ENCODE results near the gene CFAP299. TPM values are rescaled to one million over a fixed set of nuclear protein-coding genes. Genes with fewer than 3 reads are reported as not detected.

Gene CFAP299
- total and polyA plus RNA-seq, 2 donors from 2014 or later = 1.1 TPM; not detected in 1

- H3K4me1 ChIP-seq (ENCODE audit: control insufficient read depth in 2 of 3, insufficient read depth in 2 of 3, low read depth in 1 of 3, low read length in 3 of 3) = no peaks in the 10 kb centered on the region
- no peaks in the 10 kb centered on the region for H3K36me3 ChIP-seq (ENCODE audit: control insufficient read depth in 2 of 3, insufficient read depth in 3 of 3, low read length in 3 of 3)
- H3K9ac ChIP-seq (ENCODE audit: low read length in 3 of 3) = no peak overlapping the region
- no peak for TF ChIP-seq CTCF (IDR thresholded peaks at IDR 0.05; ENCODE audit: borderline replicate concordance, extremely low read depth, insufficient read depth)
- DNase-seq = no peak
- no peaks in the 10 kb centered on the region for H3K27me3 ChIP-seq (ENCODE audit: control insufficient read depth, insufficient read depth, low read length)
- H3K27ac ChIP-seq (ENCODE audit: low read depth in 2 of 2, low read length in 2 of 2) = no peak overlapping the region
- peaks cover 0 to 8% (median 0%) of the 10 kb centered on the region in 3 donors for H3K9me3 ChIP-seq (ENCODE audit: control insufficient read depth in 2 of 3, insufficient read depth in 1 of 3, low read length in 3 of 3)
- no peak for FAIRE-seq
- intact Hi-C loops (cut with DNase I) = no loop called here
- H3K4me3 ChIP-seq (ENCODE audit: low read length in 3 of 3) = no peak overlapping the region
These were observed 8.4 kb downstream of the CFAP299 start for GRCh38 chr4:80343887-80344286.

- FAIRE-seq (no peak), DNase-seq (no peak)
- TF ChIP-seq CTCF (IDR thresholded peaks at IDR 0.05; ENCODE audit: borderline replicate concordance, extremely low read depth, insufficient read depth) = no peak
These were observed 24.6 kb downstream of the CFAP299 start for GRCh38 chr4:80360084-80360483.

GRCh38 chr4:80360900-80361299, 25.4 kb downstream of the CFAP299 start:
- intact Hi-C loops (cut with DNase I) = loop anchor here (5.0 kb wide), 1 partner anchor 626 kb away; no protein-coding TSS in a partner anchor
- H3K9me3 ChIP-seq (ENCODE audit: control insufficient read depth in 2 of 3, insufficient read depth in 1 of 3, low read length in 3 of 3) = no peaks in the 10 kb centered on the region
- no peaks in the 10 kb centered on the region for H3K4me1 ChIP-seq (ENCODE audit: control insufficient read depth in 2 of 3, insufficient read depth in 2 of 3, low read depth in 1 of 3, low read length in 3 of 3)
- H3K27ac ChIP-seq (ENCODE audit: low read depth in 2 of 2, low read length in 2 of 2) = no peak overlapping the region
- peaks cover 2% of the 10 kb centered on the region for H3K27me3 ChIP-seq (ENCODE audit: control insufficient read depth, insufficient read depth, low read length)
- no peaks in the 10 kb centered on the region for H3K36me3 ChIP-seq (ENCODE audit: control insufficient read depth in 2 of 3, insufficient read depth in 3 of 3, low read length in 3 of 3)
- no peak for FAIRE-seq
- no peak for DNase-seq
- no peak for TF ChIP-seq CTCF (IDR thresholded peaks at IDR 0.05; ENCODE audit: borderline replicate concordance, extremely low read depth, insufficient read depth)
- no peak overlapping the region for H3K9ac ChIP-seq (ENCODE audit: low read length in 3 of 3)
- no peak overlapping the region for H3K4me3 ChIP-seq (ENCODE audit: low read length in 3 of 3)

More at GRCh38 chr4:80360084-80360483, 24.6 kb downstream of the CFAP299 start:
- peaks cover 2% of the 10 kb centered on the region for H3K27me3 ChIP-seq (ENCODE audit: control insufficient read depth, insufficient read depth, low read length)
- H3K9ac ChIP-seq (ENCODE audit: low read length in 3 of 3) = no peak overlapping the region
- H3K27ac ChIP-seq (ENCODE audit: low read depth in 2 of 2, low read length in 2 of 2) = no peak overlapping the region
- intact Hi-C loops (cut with DNase I) = loop anchor here (5.0 kb wide), 1 partner anchor 627 kb away; no protein-coding TSS in a partner anchor
- no peak overlapping the region for H3K4me3 ChIP-seq (ENCODE audit: low read length in 3 of 3)
- H3K9me3 ChIP-seq (ENCODE audit: control insufficient read depth in 2 of 3, insufficient read depth in 1 of 3, low read length in 3 of 3) = no peaks in the 10 kb centered on the region
- H3K4me1 ChIP-seq (ENCODE audit: control insufficient read depth in 2 of 3, insufficient read depth in 2 of 3, low read depth in 1 of 3, low read length in 3 of 3) = no peaks in the 10 kb centered on the region
- no peaks in the 10 kb centered on the region for H3K36me3 ChIP-seq (ENCODE audit: control insufficient read depth in 2 of 3, insufficient read depth in 3 of 3, low read length in 3 of 3)

All from kidney (tissue), 14 donors.